HG02943 (cell line): Measurements from ENCODE around the gene FAM200A.
A peak's percentile ranks its signal among the peaks of the same experiment; 100 is the strongest.
"Not testable (repeated sequence)": the region's sequence is repeated elsewhere in the genome, so short reads cannot be mapped to it uniquely, and the experiment has no call there.

ENCODE experiments used
- ATAC-seq: cut with Tn5 transposase; IDR thresholded peaks from one replicate; pipeline ENCODE4 v1.9.1; 2021; ENCODE audit warnings: mild to moderate bottlenecking, low read depth, moderate library complexity; ENCODE audit not compliant: unreplicated experiment

The FAM200A gene

GRCh38 chr7:99551767-99552463, at the start of gene FAM200A:
Gene FAM200A (minus strand): TSS chr7:99552114. CDS start chr7:99548407, 3,707 bp downstream.
- peak; percentile 87 for ATAC-seq

- ATAC-seq = no peak
These were observed 47.9 kb upstream of the FAM200A start for GRCh38 chr7:99599836-99600235.

GRCh38 chr7:99597762-99598501, 46.0 kb upstream of the FAM200A start, which contains the start of gene TMEM225B:
Gene TMEM225B (plus strand): TSS chr7:99598267. CDS start chr7:99604389, 6,122 bp downstream.
- ATAC-seq = no peak

- ATAC-seq = no peak
These were observed 44.6 kb upstream of the FAM200A start for GRCh38 chr7:99596408-99596955.

- no peak for ATAC-seq
These were observed 43.2 kb upstream of the FAM200A start for GRCh38 chr7:99594948-99595745.

GRCh38 chr7:99588868-99589267, 37.0 kb upstream of the FAM200A start:
- ATAC-seq = no peak

GRCh38 chr7:99580778-99581332, 28.9 kb upstream of the FAM200A start:
- ATAC-seq = not testable (repeated sequence)

GRCh38 chr7:99579956-99580777, 28.3 kb upstream of the FAM200A start:
- no peak for ATAC-seq

- ATAC-seq = no peak
These were observed 27.5 kb upstream of the FAM200A start for GRCh38 chr7:99579281-99579955.

- no peak for ATAC-seq
These were observed 24.3 kb upstream of the FAM200A start for GRCh38 chr7:99576251-99576650.

- ATAC-seq = no peak
These were observed 21.3 kb upstream of the FAM200A start for GRCh38 chr7:99573257-99573656.

- ATAC-seq = no peak
These were observed 19.9 kb upstream of the FAM200A start for GRCh38 chr7:99571768-99572167.

- ATAC-seq = not testable (repeated sequence)
These were observed 16.9 kb upstream of the FAM200A start for GRCh38 chr7:99568770-99569169.

GRCh38 chr7:99563650-99564049, 11.7 kb upstream of the FAM200A start:
- no peak for ATAC-seq

- no peak for ATAC-seq
These were observed 10.9 kb upstream of the FAM200A start for GRCh38 chr7:99562832-99563231.

- ATAC-seq = no peak
These were observed 10.3 kb upstream of the FAM200A start for GRCh38 chr7:99562114-99562784.

GRCh38 chr7:99561737-99562051, 9.8 kb upstream of the FAM200A start:
- ATAC-seq = no peak

GRCh38 chr7:99560834-99561736, 9.2 kb upstream of the FAM200A start:
- no peak for ATAC-seq
